HG03558 (cell line): Measurements from ENCODE around the gene SLC22A5.

ENCODE experiments used
- ATAC-seq: cut with Tn5 transposase; IDR thresholded peaks from one replicate; pipeline ENCODE4 v1.9.1; 2021; ENCODE audit warnings: moderate number of reproducible peaks; ENCODE audit not compliant: unreplicated experiment; ENCODE audit errors: extremely low read depth

SLC22A5 gene

GRCh38 chr5:132364319-132364718 is 5.2 kb upstream of the SLC22A5 start:
- no peak for ATAC-seq

- no peak for ATAC-seq
These were observed 4.3 kb upstream of the SLC22A5 start for GRCh38 chr5:132365213-132365612.

- ATAC-seq, result no peak
These were observed 1.3 kb upstream of the SLC22A5 start for GRCh38 chr5:132368186-132368585.

- ATAC-seq, result no peak
These were observed 470 bp upstream of the SLC22A5 start for GRCh38 chr5:132369007-132369473.

GRCh38 chr5:132370181-132370970 is 866 bp downstream of the SLC22A5 start:
- ATAC-seq, result no peak

GRCh38 chr5:132370971-132371602 is 1.6 kb downstream of the SLC22A5 start:
- no peak for ATAC-seq

- no peak for ATAC-seq
These were observed 2.1 kb downstream of the SLC22A5 start for GRCh38 chr5:132371603-132371994.

- no peak for ATAC-seq
These were observed 2.6 kb downstream of the SLC22A5 start for GRCh38 chr5:132372127-132372526.

GRCh38 chr5:132372542-132372941 is 3.0 kb downstream of the SLC22A5 start:
- ATAC-seq, result no peak

GRCh38 chr5:132375957-132376356 is 6.4 kb downstream of the SLC22A5 start:
- no peak for ATAC-seq

GRCh38 chr5:132376694-132377641 is 7.5 kb downstream of the SLC22A5 start:
- no peak for ATAC-seq

GRCh38 chr5:132377738-132378137 is 8.2 kb downstream of the SLC22A5 start:
- ATAC-seq, result no peak

- no peak for ATAC-seq
These were observed 9.1 kb downstream of the SLC22A5 start for GRCh38 chr5:132378580-132378979.

- ATAC-seq, result no peak
These were observed 10.5 kb downstream of the SLC22A5 start for GRCh38 chr5:132380047-132380446.

GRCh38 chr5:132380741-132381140 is 11.2 kb downstream of the SLC22A5 start:
- no peak for ATAC-seq

- ATAC-seq, result no peak
These were observed 12.1 kb downstream of the SLC22A5 start for GRCh38 chr5:132381614-132382013.

GRCh38 chr5:132383261-132383660 is 13.8 kb downstream of the SLC22A5 start:
- ATAC-seq, result no peak

- no peak for ATAC-seq
These were observed 14.5 kb downstream of the SLC22A5 start for GRCh38 chr5:132383984-132384383.

GRCh38 chr5:132384506-132385050 is 15.1 kb downstream of the SLC22A5 start:
- ATAC-seq, result no peak

GRCh38 chr5:132385326-132386105 is 16.0 kb downstream of the SLC22A5 start:
- no peak for ATAC-seq
